ENCODE data around the gene PTPRN2. TPM values are rescaled to one million over a fixed set of nuclear protein-coding genes. Genes with fewer than 3 reads are reported as not detected.

Gene PTPRN2
- total RNA-seq, 2 experiments from 2014 or later: 0.70 TPM; not detected in 1

GRCh38 chr7:157824011-157824818 is 763.4 kb downstream of the PTPRN2 start:
- Histone ChIP-seq H3K79me2 (ENCODE audit: insufficient read depth, low read depth, low read length) (no peaks in the 10 kb centered on the region), H3K27ac (ENCODE audit: low read depth, low read length, poor library complexity, severe bottlenecking) (no peak overlapping the region), H3K4me1 (ENCODE audit: insufficient read depth, low read length, poor library complexity, severe bottlenecking) (no peaks in the 10 kb centered on the region), H3K4me3 (ENCODE audit: low read depth, low read length, poor library complexity, severe bottlenecking) (no peak overlapping the region), H3K4me2 (ENCODE audit: low read length) (no peak overlapping the region), H3K36me3 (ENCODE audit: insufficient read depth, low read length) (no peaks in the 10 kb centered on the region), H4K20me1 (ENCODE audit: insufficient read depth, low read length) (no peaks in the 10 kb centered on the region), H3K9me2 (ENCODE audit: insufficient read depth, low read length) (no peaks in the 10 kb centered on the region), H2AFZ (ENCODE audit: low read length) (no peak overlapping the region), H3K9me3 (ENCODE audit: low read length) (no peaks in the 10 kb centered on the region)
- no peak for DNase-seq (ENCODE audit: low spot score)
- TF ChIP-seq EZH2phosphoT487 (IDR thresholded peaks at IDR 0.05; ENCODE audit: borderline replicate concordance, low read depth, low read length) (no peak), CTCF (conservative IDR thresholded peaks at IDR 0.05; ENCODE audit: low read length) (no peak)
- ChIA-PET CTCF (ENCODE audit: unreplicated experiment) (no interaction called here), POLR2A (no interaction called here)
- no TSS peak for BruUV-seq (replicated peaks)
- intact Hi-C loops (cut with micrococcal nuclease; ENCODE audit: unreplicated experiment): no loop called here

GRCh38 chr7:157822688-157823031 is 765.0 kb downstream of the PTPRN2 start:
- ChIA-PET POLR2A (interaction anchor here (0.7 kb wide), 1 partner anchor 9 kb away, joined by 4 read pairs; no protein-coding TSS in a partner anchor), CTCF (ENCODE audit: unreplicated experiment) (no interaction called here)
- Histone ChIP-seq H3K4me2 (ENCODE audit: low read length) (no peak overlapping the region), H3K27ac (ENCODE audit: low read depth, low read length, poor library complexity, severe bottlenecking) (no peak overlapping the region), H3K9me2 (ENCODE audit: insufficient read depth, low read length) (no peaks in the 10 kb centered on the region), H4K20me1 (ENCODE audit: insufficient read depth, low read length) (no peaks in the 10 kb centered on the region), H3K4me3 (ENCODE audit: low read depth, low read length, poor library complexity, severe bottlenecking) (no peak overlapping the region), H3K4me1 (ENCODE audit: insufficient read depth, low read length, poor library complexity, severe bottlenecking) (no peaks in the 10 kb centered on the region), H3K9me3 (ENCODE audit: low read length) (no peaks in the 10 kb centered on the region), H2AFZ (ENCODE audit: low read length) (no peak overlapping the region), H3K36me3 (ENCODE audit: insufficient read depth, low read length) (no peaks in the 10 kb centered on the region), H3K79me2 (ENCODE audit: insufficient read depth, low read depth, low read length) (no peaks in the 10 kb centered on the region)
- no peak for TF ChIP-seq CTCF (conservative IDR thresholded peaks at IDR 0.05; ENCODE audit: low read length)
- no peak for TF ChIP-seq EZH2phosphoT487 (IDR thresholded peaks at IDR 0.05; ENCODE audit: borderline replicate concordance, low read depth, low read length)
- intact Hi-C loops (cut with micrococcal nuclease; ENCODE audit: unreplicated experiment): no loop called here
- no peak for DNase-seq (ENCODE audit: low spot score)
- no TSS peak for BruUV-seq (replicated peaks)

GRCh38 chr7:157821959-157822687 is 765.5 kb downstream of the PTPRN2 start:
- intact Hi-C loops (cut with micrococcal nuclease; ENCODE audit: unreplicated experiment): no loop called here
- CTCF ChIA-PET (ENCODE audit: unreplicated experiment): no interaction called here

More at GRCh38 chr7:157821959-157822687, 765.5 kb downstream of the PTPRN2 start:
- POLR2A ChIA-PET: no interaction called here
- H3K4me2 ChIP-seq (ENCODE audit: low read length): no peak overlapping the region
- H3K36me3 ChIP-seq (ENCODE audit: insufficient read depth, low read length): no peaks in the 10 kb centered on the region
- H3K4me3 ChIP-seq (ENCODE audit: low read depth, low read length, poor library complexity, severe bottlenecking): no peak overlapping the region
- no peaks in the 10 kb centered on the region for H3K9me2 ChIP-seq (ENCODE audit: insufficient read depth, low read length)
- H4K20me1 ChIP-seq (ENCODE audit: insufficient read depth, low read length): no peaks in the 10 kb centered on the region
- TF ChIP-seq EZH2phosphoT487 (IDR thresholded peaks at IDR 0.05; ENCODE audit: borderline replicate concordance, low read depth, low read length) (no peak), CTCF (conservative IDR thresholded peaks at IDR 0.05; ENCODE audit: low read length) (no peak)
- no peak overlapping the region for H3K27ac ChIP-seq (ENCODE audit: low read depth, low read length, poor library complexity, severe bottlenecking)
- H3K4me1 ChIP-seq (ENCODE audit: insufficient read depth, low read length, poor library complexity, severe bottlenecking): no peaks in the 10 kb centered on the region
- H3K79me2 ChIP-seq (ENCODE audit: insufficient read depth, low read depth, low read length): no peaks in the 10 kb centered on the region
- no peak for DNase-seq (ENCODE audit: low spot score)
- H3K9me3 ChIP-seq (ENCODE audit: low read length): no peaks in the 10 kb centered on the region
- BruUV-seq (replicated peaks): no TSS peak
- no peak overlapping the region for H2AFZ ChIP-seq (ENCODE audit: low read length)

Measured in OCI-LY7 (cell line).